Tracheal epithelial cell (primary cell): ENCODE data around the gene GPR45. TPM values are rescaled to one million over a fixed set of nuclear protein-coding genes. Genes with fewer than 3 reads are reported as not detected.

Experiments
- total RNA-seq: library from RNA; depleted of rRNA; stranded (reverse); fragments of >200 nt; gene quantifications from 2 replicates; pipeline ENCODE4 v1.2.1, GENCODE V29; 2014

GPR45 gene
- total RNA-seq = not detected in 2 replicates

GRCh38 chr2:105241443-105241842, at the start of gene GPR45:
Gene GPR45 (plus strand): TSS chr2:105241743. CDS start chr2:105241859, 116 bp downstream.

Other genes with a start within 250 kb of the GPR45 start
- gene MRPS9, start 203.7 kb upstream of the GPR45 start, total RNA-seq = 18.5 and 21.2 TPM in 2 replicates
- 17.8 and 20.7 TPM in 2 replicates for gene TGFBRAP1, start 88.0 kb downstream of the GPR45 start, total RNA-seq
- 21.3 and 21.4 TPM in 2 replicates for gene C2orf49, start 95.8 kb downstream of the GPR45 start, total RNA-seq
- 50.3 and 75.9 TPM in 2 replicates for gene FHL2, start 157.3 kb downstream of the GPR45 start, total RNA-seq